Lower leg skin (tissue), 4 donors: Measurements from ENCODE around the gene ADGRL3. TPM values are rescaled to one million over a fixed set of nuclear protein-coding genes. Genes with fewer than 3 reads are reported as not detected.

ENCODE experiments used
- DNase-seq, 2 donors: peaks; one replicate each; pipeline ENCODE4 v3.0.0-alpha.2; 2019; ENCODE audit warnings: low spot score in 2 of 2
- H3K4me3 ChIP-seq: fragments of 200-600 bp; sonication (generic); 2 replicates; pipeline ENCODE4 v1.5.1; 2017; ENCODE audit warnings: mild to moderate bottlenecking, low read depth; ENCODE audit not compliant: poor library complexity, severe bottlenecking
- CTCF ChIP-seq, 3 donors: fragments of 450-650 bp; IDR thresholded peaks; one replicate each; pipeline ENCODE4 v1.5.1; 2016; ENCODE audit warnings: antibody characterized with exemption in 3 of 3, mild to moderate bottlenecking in 3 of 3, moderate library complexity in 2 of 3
- POLR2A ChIP-seq, 2 donors: fragments of 450-650 bp; IDR thresholded peaks; one replicate each; pipeline ENCODE4 v1.6.1; 2016 to 2017; ENCODE audit warnings: antibody characterized with exemption in 2 of 2, mild to moderate bottlenecking in 1 of 2, moderate library complexity in 1 of 2
- WGBS, 2 donors: methylation state at CpG; one replicate each; pipeline ENCODE4 v1.1.5; 2018; 5-methylcytosine and 5-hydroxymethylcytosine counted together
- intact Hi-C: fragments of 100-400 bp; cut with DNase I; formaldehyde crosslinking; loops from one replicate; pipeline ENCODE4 v1.15.0; 2023; ENCODE audit warnings: low total_unique reads
- total RNA-seq, 4 donors: library from RNA; depleted of rRNA; stranded (reverse); fragments of >200 nt; gene quantifications; one replicate each; pipeline ENCODE4 v1.1.0, GENCODE V29; 2016

ADGRL3 gene
- total RNA-seq, 4 donors from 2014 or later = 1.8 to 21.2 (median 8.2) TPM

DNA sequence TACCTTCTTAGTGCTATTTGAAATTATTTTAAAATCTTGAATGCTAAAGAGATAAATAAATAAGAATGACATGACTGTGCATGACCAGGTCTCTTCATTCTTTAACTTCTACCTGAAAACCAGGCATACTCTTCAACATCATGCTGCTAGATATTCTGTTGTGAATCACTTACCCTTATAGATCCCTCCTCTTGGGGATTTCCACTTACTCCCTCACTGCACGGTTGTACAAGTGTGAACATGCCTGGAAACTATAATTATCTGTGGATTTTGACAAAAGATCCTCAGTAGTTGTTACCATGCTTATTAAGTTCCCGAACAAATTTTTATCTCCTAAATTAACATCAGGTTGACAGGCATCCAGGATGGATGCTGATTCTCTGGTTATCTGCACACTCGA is 54.3 kb downstream of the ADGRL3 start:
- 43 to 51% methylated on average over 3 of the region's 3 CpGs for WGBS, 2 donors
- no peak for DNase-seq
- intact Hi-C loops = no loop called here
- no peak overlapping the region for H3K4me3 ChIP-seq
- TF ChIP-seq CTCF (IDR thresholded peaks at IDR 0.05) (no peak), POLR2A (IDR thresholded peaks at IDR 0.05) (no peak)

GRCh38 chr4:61273233-61273632 is 73.1 kb downstream of the ADGRL3 start:
- no peak overlapping the region for H3K4me3 ChIP-seq

GRCh38 chr4:61274286-61274685 is 74.2 kb downstream of the ADGRL3 start:
- no peak for DNase-seq
- WGBS, 2 donors = 93% methylated on average over 1 of the region's 1 CpG
- no peak overlapping the region for H3K4me3 ChIP-seq
- intact Hi-C loops = no loop called here
- no peak for TF ChIP-seq POLR2A (IDR thresholded peaks at IDR 0.05)
- TF ChIP-seq CTCF (IDR thresholded peaks at IDR 0.05) = no peak

More at GRCh38 chr4:61273233-61273632, 73.1 kb downstream of the ADGRL3 start:
- no peak for TF ChIP-seq CTCF (IDR thresholded peaks at IDR 0.05)
- no peak for TF ChIP-seq POLR2A (IDR thresholded peaks at IDR 0.05)
- 48% methylated on average over 6 of the region's 6 CpGs for WGBS, 2 donors
- intact Hi-C loops = no loop called here
- no peak for DNase-seq

GRCh38 chr4:61275241-61275640 is 75.1 kb downstream of the ADGRL3 start:
- 73 to 79% methylated on average over 2 of the region's 2 CpGs for WGBS, 2 donors
- intact Hi-C loops = no loop called here
- DNase-seq = no peak
- TF ChIP-seq POLR2A (IDR thresholded peaks at IDR 0.05) (no peak), CTCF (IDR thresholded peaks at IDR 0.05) (no peak)
- H3K4me3 ChIP-seq = no peak overlapping the region

DNA sequence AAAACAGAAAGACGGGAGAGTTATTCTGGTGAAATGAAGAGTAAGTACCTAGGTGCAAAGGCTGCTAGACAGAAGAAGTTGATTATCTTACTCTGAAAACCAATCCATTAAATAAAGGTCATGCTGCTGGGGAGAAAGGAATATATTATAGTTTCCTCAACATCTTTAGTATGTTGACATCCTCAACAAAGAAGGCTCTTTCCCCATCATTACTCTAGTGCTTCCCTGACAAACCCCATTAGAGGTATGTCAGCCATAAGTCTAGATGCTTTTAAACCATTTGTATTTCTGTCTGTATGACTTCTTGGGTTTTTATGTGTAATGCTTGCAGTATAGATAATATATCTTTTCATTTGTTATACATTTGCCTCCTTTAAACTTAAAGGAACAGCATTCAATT is 75.9 kb downstream of the ADGRL3 start:
- WGBS, 2 donors = 85 to 86% methylated on average over 1 of the region's 1 CpG
- DNase-seq = no peak
- TF ChIP-seq CTCF (IDR thresholded peaks at IDR 0.05) (no peak), POLR2A (IDR thresholded peaks at IDR 0.05) (no peak)
- no peak overlapping the region for H3K4me3 ChIP-seq
- intact Hi-C loops = no loop called here
